Subcutaneous adipose tissue (tissue), 4 donors: ENCODE data around the gene SRSF1. TPM values are rescaled to one million over a fixed set of nuclear protein-coding genes. Genes with fewer than 3 reads are reported as not detected.

Source experiments
- total RNA-seq, 4 donors: library from RNA; depleted of rRNA; stranded (reverse); fragments of >200 nt; gene quantifications; one replicate each; pipeline ENCODE4 v1.1.0, GENCODE V29; 2016
- TF ChIP-seq, protein P1 (sequence below): fragments of 450-650 bp; IDR thresholded peaks from one replicate; pipeline ENCODE4 v1.5.1; 2016; ENCODE audit warnings: low read depth, mild to moderate bottlenecking, control low read depth, antibody characterized with exemption, moderate library complexity

Gene SRSF1
- total RNA-seq, 4 donors from 2014 or later, result 115 to 271 (median 142) TPM

DNA sequence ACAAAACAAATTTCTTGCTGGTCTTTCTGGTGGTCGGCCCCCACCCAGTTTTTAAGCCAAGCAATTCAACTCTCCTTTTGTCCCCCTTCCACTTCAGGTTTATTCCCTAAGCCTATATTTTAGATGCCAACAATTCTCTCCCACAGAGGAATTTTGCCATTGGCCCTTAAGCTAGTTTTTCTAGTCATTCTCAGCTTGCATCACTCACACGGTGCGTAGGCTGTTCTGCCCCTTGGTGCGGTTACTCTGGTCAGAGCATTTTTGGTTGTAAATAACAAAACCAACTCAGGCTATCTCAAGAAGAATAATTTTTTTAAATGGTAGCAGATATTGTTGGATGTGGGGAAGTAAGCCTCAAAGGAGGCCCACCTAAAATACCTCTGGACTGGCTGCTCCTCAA is 42.5 kb upstream of the SRSF1 start:
- TF ChIP-seq, protein P1, sequence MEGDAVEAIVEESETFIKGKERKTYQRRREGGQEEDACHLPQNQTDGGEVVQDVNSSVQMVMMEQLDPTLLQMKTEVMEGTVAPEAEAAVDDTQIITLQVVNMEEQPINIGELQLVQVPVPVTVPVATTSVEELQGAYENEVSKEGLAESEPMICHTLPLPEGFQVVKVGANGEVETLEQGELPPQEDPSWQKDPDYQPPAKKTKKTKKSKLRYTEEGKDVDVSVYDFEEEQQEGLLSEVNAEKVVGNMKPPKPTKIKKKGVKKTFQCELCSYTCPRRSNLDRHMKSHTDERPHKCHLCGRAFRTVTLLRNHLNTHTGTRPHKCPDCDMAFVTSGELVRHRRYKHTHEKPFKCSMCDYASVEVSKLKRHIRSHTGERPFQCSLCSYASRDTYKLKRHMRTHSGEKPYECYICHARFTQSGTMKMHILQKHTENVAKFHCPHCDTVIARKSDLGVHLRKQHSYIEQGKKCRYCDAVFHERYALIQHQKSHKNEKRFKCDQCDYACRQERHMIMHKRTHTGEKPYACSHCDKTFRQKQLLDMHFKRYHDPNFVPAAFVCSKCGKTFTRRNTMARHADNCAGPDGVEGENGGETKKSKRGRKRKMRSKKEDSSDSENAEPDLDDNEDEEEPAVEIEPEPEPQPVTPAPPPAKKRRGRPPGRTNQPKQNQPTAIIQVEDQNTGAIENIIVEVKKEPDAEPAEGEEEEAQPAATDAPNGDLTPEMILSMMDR, result no peak

DNA sequence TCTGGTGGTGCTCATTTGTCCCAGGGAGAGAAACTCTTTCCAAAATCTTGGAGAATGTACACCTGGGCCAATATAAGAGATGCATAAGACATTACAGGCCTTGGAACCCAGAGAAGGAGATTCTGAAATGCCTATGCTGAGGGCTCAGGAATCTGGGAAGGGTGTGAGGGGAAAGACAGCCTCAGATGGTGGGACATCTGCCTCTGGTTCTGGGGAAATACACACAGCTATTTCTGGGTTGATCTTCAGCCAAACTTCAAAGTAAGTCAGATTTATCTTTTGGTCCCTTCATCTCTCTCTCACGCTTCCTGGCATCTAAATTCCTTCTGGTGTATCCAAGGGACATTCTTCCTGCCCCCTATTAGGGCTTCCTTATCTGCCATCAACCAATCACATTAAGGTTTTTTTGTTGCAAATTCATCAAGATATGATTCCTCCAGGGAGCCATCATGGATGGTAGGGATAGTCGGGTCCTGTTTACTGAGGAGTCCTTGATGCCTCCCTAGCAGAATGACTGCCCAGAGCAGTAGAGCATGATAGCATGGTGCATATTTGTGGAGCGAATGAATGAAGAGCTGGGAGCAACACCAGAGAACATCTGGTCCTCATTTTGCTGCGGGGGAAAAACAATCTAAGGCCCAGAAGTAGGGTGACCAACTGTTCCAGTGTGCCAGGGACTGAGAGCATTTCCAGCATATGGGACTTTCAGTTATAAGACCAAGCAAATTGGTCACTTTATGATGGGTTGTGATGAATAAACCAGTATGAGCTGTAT is 40.5 kb upstream of the SRSF1 start:
- TF ChIP-seq, protein P1, result no peak

DNA sequence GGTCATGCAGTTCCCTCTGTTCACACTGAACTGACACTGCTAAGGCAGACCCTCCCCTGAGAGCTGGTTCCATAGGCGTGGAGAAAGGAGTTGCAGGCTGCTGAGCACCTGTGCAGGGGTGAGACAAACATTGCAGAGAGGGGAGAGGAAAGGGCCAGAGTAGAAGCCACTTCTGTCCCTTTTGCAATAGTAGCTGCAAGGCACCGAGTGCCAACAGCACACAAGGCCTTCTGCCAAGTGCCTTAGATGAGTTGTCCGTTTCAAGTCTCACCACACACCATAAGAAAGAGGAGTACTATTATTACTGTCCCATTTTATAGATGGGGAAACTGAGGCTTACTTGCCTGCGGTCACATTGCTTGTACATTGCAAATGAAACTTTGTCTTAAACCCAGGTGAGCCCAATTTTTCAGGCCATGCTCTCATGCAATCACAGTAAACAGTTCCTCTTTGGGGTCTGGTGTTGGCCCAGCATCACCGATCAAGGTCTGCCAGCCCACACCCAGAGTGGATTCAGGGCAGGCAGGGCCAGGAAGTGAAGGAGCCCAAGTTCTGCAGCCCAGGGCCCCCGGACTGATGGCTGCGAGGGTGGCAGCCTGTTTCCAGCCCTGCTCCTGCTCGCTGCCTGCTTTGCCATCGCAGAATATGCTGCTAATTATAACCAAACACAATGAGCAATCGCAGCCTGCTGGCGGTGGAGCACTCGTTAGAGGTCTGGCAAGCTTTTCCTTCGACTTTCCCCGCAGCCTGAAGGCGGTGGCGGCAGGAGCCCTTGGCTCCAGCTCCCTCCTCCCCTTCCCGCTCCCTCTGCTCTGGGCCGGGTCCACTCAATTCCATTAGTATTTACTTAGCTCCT is 39.4 kb upstream of the SRSF1 start:
- TF ChIP-seq, protein P1, result no peak

DNA sequence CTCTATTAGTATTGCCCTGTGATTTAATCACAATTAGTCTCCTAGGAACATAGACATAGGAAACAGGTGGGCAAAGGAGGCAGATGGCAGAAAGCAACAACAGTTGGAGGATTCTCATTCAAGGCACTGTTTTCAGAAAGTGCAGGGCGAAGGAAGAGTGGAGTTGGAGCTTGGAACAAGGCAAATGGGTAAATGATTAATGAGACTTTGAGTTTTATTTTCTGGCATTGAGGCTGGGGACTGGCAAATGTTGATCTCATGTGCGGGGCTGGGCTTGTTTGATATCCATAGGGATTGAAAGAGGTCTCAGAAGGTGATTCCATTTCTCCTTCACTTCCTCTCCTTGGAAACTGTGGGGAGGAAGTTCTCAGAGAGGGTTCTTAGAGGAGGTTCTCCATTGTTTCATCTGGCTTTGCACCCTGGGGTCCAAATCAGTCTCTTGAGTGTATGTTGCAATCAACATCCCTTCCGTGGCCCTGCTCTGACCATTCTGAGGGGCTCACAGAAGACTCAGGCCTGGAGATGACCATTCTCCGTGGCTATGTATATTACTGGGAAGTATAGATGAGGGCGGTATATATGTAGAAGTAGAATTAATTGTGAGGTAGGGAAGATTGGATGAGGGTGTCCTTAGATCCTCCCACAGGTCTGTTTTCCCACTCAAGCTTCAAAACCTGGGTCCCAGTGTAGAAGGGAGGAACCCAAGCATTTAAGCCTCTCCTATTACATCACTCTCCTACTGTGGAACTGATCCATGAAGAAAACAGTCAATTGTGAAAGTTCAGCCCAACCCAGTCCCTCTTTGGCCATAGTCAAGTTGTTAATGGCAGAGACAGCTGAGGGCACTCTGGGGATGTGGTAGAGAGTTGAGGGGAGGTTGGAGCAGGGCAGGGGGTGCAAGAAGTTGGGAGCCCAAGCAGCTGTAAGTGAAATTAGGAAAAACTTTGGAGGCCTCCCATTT is 36.5 kb upstream of the SRSF1 start:
- TF ChIP-seq, protein P1, result no peak

DNA sequence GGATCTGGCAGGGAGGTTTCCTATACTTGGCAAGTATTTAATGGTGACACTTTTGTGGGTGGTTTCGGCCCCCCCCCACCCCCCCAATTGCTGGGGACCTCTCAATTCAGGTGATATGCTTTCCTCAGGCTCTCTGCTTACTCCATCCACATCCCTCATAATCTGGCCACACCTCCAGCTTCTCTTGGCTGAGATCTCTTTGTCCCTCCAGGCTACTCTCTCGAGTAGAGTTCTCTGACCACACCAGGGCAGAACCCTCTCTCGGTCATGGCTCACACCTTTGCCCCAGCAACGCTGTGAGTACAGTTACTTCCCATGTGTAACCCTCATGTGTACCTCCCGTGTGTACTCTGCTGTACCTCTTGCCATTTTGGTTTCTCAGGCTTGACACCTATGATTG is 34.1 kb upstream of the SRSF1 start:
- TF ChIP-seq, protein P1, result no peak

DNA sequence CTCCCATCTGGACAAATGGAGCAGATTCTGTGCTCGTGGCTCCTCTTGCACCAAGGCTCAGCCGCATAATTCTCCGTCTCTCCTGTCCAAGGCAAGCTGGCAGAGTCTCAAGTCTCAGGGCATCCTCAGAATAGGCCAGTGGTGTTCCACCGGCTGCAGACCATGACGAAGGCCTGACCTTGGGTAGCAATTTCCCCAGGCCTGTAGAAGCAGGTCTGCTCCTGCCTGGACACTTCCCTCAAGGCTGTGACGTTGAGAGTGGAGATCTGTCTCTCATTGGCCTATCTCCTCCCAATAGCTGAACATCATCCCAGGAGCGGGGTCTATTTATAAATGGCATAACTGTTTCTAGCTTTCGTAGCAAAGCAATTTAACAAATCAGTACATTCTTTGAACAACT is 33.3 kb upstream of the SRSF1 start:
- TF ChIP-seq, protein P1, result no peak
